Left ventricle myocardium inferior (tissue), 1 donor: ENCODE measurements around the gene UBE3B. TPM values are rescaled to one million over a fixed set of nuclear protein-coding genes. Genes with fewer than 3 reads are reported as not detected.

Source experiments
- DNase-seq: peaks from one replicate; pipeline ENCODE4 v3.0.0-alpha.2; 2020
- H3K27ac ChIP-seq: fragments of 200-600 bp; replicated peaks from 2 replicates; pipeline ENCODE4 v1.8.0; 2021
- H3K27me3 ChIP-seq: fragments of 200-600 bp; 2 replicates; pipeline ENCODE4 v1.8.0; 2021; ENCODE audit warnings: low read depth
- H3K36me3 ChIP-seq: fragments of 200-600 bp; 2 replicates; pipeline ENCODE4 v1.8.0; 2021
- H3K4me1 ChIP-seq: fragments of 200-600 bp; 2 replicates; pipeline ENCODE4 v1.8.0; 2021
- H3K4me3 ChIP-seq: fragments of 200-600 bp; 2 replicates; pipeline ENCODE4 v1.8.0; 2021; ENCODE audit warnings: mild to moderate bottlenecking, moderate library complexity
- H3K9me3 ChIP-seq: fragments of 200-600 bp; replicated peaks from 2 replicates; pipeline ENCODE4 v1.8.0; 2021
- intact Hi-C: fragments of 100-400 bp; cut with micrococcal nuclease; formaldehyde crosslinking; loops from one replicate; pipeline ENCODE4 v1.11.0; 2022
- total RNA-seq: library from RNA; stranded (reverse); fragmentation: NEBNext Ultra II Directional; extraction: Animal tissue kit (Norgen Biotek cat#: 25700); gene quantifications from one replicate; pipeline ENCODE4 v1.2.1, GENCODE V29; 2021
- TF ChIP-seq, protein P1 (sequence below): fragments of 200-600 bp; IDR thresholded peaks from 2 replicates; pipeline ENCODE4 v1.8.0; 2021; ENCODE audit warnings: antibody characterized with exemption, mild to moderate bottlenecking, borderline replicate concordance
- donor health status: DM: no; HTN: yes; CAD: no; lungs with severe emphysema.

Gene UBE3B
- total RNA-seq, 1 donor from 2014 or later = 56.0 TPM

DNA sequence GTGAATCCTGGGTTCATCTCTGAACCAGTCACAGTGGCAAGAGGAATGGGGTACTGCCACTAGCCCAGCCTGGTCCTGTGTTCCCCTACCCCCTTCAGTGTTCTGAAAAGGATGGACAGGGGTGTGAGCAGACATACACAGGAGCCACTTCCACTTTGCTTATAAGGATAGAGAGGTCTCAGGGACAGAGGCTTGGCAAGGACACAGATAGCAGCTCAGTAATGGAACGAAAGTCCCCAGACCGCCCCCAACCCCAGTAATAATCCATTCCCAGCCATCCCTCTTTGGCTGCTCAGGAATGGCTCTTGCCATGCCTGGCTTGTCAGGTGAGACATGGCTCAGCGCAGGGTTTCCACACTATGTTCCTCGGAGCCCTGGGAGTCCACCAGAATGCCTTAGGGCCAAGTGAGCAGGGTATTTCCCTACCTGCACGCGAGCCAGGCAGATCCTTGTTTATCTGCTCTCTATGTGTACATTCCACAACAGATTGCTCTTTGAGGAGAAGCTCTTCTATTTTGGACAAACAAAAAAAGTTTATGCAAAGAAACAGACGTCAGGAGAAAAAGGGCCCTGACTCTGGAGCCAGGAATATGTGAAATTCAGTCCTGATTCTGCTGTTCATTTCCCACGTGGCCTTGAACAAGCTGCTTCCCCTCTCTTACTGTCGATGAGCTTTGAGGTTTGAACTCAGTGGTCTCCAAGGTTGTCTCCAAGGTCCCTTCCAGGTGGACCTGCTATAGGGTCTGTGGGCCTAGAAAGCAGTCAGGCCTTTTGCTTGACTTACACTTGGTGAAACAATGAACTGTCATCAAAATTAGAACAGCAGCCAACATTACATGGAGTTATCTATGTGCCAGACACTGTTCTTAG, 10.0 kb downstream of the UBE3B start:
- H3K4me1 ChIP-seq = no peaks in the 10 kb centered on the region
- intact Hi-C loops = no loop called here
- no peak overlapping the region for H3K4me3 ChIP-seq
- no peak overlapping the region for H3K27ac ChIP-seq
- no peaks in the 10 kb centered on the region for H3K9me3 ChIP-seq
- TF ChIP-seq, protein P1, sequence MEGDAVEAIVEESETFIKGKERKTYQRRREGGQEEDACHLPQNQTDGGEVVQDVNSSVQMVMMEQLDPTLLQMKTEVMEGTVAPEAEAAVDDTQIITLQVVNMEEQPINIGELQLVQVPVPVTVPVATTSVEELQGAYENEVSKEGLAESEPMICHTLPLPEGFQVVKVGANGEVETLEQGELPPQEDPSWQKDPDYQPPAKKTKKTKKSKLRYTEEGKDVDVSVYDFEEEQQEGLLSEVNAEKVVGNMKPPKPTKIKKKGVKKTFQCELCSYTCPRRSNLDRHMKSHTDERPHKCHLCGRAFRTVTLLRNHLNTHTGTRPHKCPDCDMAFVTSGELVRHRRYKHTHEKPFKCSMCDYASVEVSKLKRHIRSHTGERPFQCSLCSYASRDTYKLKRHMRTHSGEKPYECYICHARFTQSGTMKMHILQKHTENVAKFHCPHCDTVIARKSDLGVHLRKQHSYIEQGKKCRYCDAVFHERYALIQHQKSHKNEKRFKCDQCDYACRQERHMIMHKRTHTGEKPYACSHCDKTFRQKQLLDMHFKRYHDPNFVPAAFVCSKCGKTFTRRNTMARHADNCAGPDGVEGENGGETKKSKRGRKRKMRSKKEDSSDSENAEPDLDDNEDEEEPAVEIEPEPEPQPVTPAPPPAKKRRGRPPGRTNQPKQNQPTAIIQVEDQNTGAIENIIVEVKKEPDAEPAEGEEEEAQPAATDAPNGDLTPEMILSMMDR = no peak
- H3K27me3 ChIP-seq = no peaks in the 10 kb centered on the region
- peaks cover 96% of the 10 kb centered on the region for H3K36me3 ChIP-seq
- DNase-seq = no peak

DNA sequence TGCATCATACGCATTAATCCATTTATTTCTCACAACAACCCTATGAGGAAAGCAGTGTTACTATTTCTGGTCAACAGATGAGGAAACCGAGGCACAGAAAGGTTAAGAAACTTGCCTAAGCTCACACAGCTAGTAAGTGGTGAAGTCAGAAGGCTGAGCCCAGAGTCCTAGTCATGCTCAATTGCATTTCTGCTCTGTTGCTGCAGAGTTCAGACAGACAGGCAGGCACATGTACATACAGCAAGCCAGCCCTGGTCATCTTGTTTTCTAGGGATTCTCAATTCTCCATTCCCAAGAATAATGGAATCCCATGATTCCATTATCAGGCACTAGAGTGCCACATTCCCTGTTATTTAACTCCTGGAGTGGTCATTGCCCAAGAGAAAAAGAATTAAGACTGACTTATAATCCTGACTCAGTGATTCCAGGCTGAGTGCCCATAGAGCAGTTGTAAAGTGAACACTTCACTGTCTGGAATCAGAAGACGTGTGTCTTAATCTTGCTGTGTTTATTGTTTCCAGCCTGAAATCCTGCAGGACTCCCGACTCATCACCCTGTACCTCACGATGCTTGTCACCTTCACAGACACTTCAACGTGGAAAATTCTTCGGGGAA, 10.7 kb downstream of the UBE3B start:
- TF ChIP-seq, protein P1 = no peak
- peaks cover 99% of the 10 kb centered on the region for H3K36me3 ChIP-seq
- intact Hi-C loops = no loop called here
- H3K4me3 ChIP-seq = no peak overlapping the region
- H3K9me3 ChIP-seq = no peaks in the 10 kb centered on the region
- H3K4me1 ChIP-seq = no peaks in the 10 kb centered on the region
- no peak overlapping the region for H3K27ac ChIP-seq
- no peaks in the 10 kb centered on the region for H3K27me3 ChIP-seq
- DNase-seq = no peak

DNA sequence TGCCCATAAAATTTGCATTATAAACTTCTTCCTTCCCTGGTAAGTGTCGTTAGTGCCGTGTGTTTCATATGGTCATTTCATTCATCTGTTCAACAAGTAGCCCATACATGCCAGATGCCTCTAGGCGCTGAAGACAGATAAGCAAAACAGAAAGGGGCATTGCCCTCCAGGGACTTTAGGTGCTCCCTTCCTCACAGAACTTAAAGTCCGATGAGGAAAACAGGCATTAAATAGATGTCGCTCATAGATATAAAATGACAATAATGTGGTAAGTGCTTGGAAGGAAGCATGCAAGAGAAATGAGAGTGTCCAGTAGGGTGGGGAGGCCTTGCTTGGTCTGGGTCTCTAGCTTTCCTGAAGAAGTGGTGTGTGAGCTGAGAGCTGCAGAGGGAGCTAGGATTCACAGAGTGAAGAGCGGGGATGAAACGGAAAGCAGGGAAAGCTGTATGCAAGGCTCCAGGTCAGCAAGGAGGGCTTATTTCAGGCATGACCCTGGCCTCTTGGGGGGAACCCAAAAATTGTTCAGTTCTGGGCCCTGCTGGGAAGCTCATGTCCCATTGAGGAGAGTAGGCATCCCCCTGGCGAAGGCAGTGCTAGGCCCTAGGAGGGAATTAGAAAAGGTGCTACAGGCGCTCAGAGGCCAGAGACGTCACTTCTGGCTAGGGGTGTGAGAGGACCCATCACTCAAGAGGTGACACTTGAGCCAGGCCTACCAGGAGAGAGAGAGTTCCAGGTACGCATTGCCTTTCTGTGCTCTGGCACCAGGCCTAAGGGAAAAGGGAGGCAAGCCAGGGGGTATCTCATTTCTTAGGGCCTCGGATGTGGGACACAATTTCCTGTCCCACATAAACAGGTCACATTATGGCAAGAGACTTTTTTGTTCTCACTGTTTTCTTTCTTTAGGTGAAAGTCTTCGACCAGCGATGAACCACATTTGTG, 11.9 kb downstream of the UBE3B start:
- TF ChIP-seq, protein P1 = no peak
- Histone ChIP-seq H3K4me3 (no peak overlapping the region), H3K27me3 (no peaks in the 10 kb centered on the region), H3K4me1 (no peaks in the 10 kb centered on the region), H3K27ac (no peak overlapping the region), H3K9me3 (no peaks in the 10 kb centered on the region), H3K36me3 (peaks cover 97% of the 10 kb centered on the region)
- no peak for DNase-seq
- intact Hi-C loops = no loop called here

DNA sequence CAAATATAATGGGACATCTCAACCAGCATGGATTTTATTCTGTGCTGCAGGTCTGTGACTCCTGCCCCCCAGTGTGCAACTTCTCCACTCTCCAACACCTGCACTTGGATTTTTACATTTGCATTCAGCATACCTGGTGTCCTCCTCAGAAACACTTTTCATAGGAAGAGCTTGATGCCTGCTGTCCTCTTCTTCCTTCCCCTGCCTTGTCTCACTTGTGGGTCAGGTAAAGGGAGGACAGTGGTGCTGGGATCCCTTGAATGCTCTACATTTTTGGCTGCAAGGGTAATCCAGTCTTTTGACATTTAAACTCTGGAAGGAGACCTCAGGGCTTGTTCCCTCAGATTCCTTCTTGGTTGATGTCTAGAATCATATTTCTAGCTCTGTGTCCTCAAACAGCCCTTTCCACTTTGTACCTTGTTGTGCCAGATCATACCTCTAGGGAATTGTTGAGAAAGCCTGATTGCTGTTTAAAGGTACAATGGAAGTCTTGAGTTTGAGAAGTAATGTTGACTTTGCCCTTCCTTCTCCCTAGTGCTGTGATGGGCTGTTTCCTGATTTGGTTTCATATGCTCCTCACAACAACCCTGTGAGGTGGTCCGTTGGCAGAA, 12.6 kb downstream of the UBE3B start:
- H3K27me3 ChIP-seq = no peaks in the 10 kb centered on the region
- intact Hi-C loops = no loop called here
- H3K4me1 ChIP-seq = no peaks in the 10 kb centered on the region
- TF ChIP-seq, protein P1 = no peak
- H3K4me3 ChIP-seq = no peak overlapping the region
- no peak overlapping the region for H3K27ac ChIP-seq
- peaks cover 97% of the 10 kb centered on the region for H3K36me3 ChIP-seq
- no peak for DNase-seq
- no peaks in the 10 kb centered on the region for H3K9me3 ChIP-seq

DNA sequence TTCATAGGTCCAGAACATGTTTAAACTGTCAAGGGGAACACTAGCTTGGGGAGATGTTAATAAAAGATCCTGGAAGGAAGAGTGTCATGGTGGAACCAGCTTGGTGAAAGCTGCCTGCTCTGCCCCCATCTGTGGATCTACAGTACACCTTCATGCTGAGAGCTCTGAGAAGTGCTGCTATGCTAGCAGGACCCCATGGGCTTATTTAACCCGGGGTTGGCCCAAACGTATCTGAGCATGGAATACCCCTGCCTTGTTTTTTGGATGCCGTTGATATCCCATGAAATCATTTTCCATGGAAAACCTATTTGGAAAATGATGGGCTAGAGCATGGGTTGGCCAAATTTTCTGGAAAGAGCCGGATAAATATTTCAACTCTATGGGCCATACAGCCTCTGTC, 14.2 kb downstream of the UBE3B start:
- H3K27me3 ChIP-seq = no peaks in the 10 kb centered on the region
- no peaks in the 10 kb centered on the region for H3K4me1 ChIP-seq
- TF ChIP-seq, protein P1 = no peak
- no peaks in the 10 kb centered on the region for H3K9me3 ChIP-seq
- H3K27ac ChIP-seq = no peak overlapping the region
- intact Hi-C loops = no loop called here
- H3K4me3 ChIP-seq = no peak overlapping the region
- no peak for DNase-seq
- peaks cover 95% of the 10 kb centered on the region for H3K36me3 ChIP-seq
